ENCODE data around the gene PDE4B.

PDE4B gene

DNA sequence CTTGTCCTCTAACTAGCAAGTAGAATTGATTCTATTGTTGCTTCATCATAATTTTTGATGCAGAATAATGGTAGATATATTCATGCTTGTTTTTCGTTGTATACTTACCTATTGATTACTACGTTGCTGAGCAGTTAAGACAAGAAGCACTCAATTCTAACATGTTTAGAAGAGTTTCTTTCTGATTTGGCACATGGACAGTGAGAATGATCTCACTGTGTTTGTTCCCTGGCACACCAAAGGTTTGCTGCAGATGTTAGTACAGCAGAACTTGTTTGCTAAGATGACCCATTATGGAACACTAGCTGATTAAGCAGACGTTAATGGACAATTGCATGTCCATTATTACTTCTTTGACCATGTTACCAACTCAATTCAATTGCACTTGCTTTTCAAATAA lies 556.5 kb downstream of the PDE4B start:
- H3K4me3 ChIP-seq (ENCODE audit: low read length) = no peak overlapping the region
- TF ChIP-seq CTCF (conservative IDR thresholded peaks at IDR 0.05; ENCODE audit: low read length) = no peak
- peak; percentile 31 for DNase-seq (ENCODE audit: low read depth)

GRCh38 chr1:66350001-66350547 lies 557.4 kb downstream of the PDE4B start:
- H3K4me3 ChIP-seq (ENCODE audit: low read length) = peak overlapping the region; percentile 2; the same call in 1 of the 2 replicates
- DNase-seq (ENCODE audit: low read depth) = peak; percentile 44
- TF ChIP-seq CTCF (conservative IDR thresholded peaks at IDR 0.05; ENCODE audit: low read length) = no peak

DNA sequence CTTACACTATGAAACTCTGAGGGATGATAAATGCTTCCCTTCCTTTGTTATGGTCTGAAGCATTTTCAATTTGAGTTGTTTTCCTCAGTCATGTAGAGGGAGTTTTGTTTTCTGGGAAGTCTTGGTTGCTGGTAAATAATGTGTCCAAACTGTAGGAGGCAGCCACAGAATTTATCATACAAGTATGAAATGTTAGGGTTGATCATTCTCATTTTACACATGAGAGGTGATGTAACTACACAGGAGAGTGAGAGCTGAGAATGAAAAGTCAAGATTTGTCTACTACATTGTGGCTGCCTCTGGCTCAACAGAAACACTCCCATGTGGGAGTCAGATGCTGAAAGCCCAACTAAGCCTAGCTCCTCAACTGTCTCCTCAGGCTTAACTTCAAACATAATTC lies 558.8 kb downstream of the PDE4B start:
- peak; percentile 75 for DNase-seq (ENCODE audit: low read depth)
- H3K4me3 ChIP-seq (ENCODE audit: low read length) = no peak overlapping the region
- peak; percentile 24; the same call in 1 of the 2 replicates for TF ChIP-seq CTCF (conservative IDR thresholded peaks at IDR 0.05; ENCODE audit: low read length)

DNA sequence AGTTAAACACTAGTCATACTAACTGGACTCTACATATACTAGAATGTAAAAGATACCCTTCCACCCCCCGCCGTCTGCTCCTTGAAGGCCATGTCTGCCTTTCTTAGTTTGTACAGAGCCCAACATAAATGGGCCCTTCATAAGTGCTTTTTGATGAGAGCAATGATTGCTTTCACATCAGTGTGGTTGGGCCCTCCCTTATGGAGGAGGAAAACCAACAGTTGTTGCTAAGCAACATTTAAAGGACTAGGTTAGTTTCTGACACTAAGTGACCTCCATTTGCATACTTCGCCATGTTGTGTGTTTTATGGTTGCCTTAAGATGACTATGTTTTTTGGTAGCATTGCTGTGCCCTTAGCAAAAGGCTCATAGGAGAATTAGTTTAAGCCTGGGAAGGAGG lies 559.2 kb downstream of the PDE4B start:
- no peak for TF ChIP-seq CTCF (conservative IDR thresholded peaks at IDR 0.05; ENCODE audit: low read length)
- H3K4me3 ChIP-seq (ENCODE audit: low read length) = no peak overlapping the region
- no peak for DNase-seq (ENCODE audit: low read depth)

GRCh38 chr1:66352792-66353191 lies 560.1 kb downstream of the PDE4B start:
- peak; percentile 44 for DNase-seq (ENCODE audit: low read depth)
- TF ChIP-seq CTCF (conservative IDR thresholded peaks at IDR 0.05; ENCODE audit: low read length) = no peak
- H3K4me3 ChIP-seq (ENCODE audit: low read length) = no peak overlapping the region

GRCh38 chr1:66353257-66353656 lies 560.6 kb downstream of the PDE4B start:
- no peak for DNase-seq (ENCODE audit: low read depth)
- H3K4me3 ChIP-seq (ENCODE audit: low read length) = no peak overlapping the region
- no peak for TF ChIP-seq CTCF (conservative IDR thresholded peaks at IDR 0.05; ENCODE audit: low read length)

- TF ChIP-seq CTCF (conservative IDR thresholded peaks at IDR 0.05; ENCODE audit: low read length) = peak; percentile 23; the same call in 1 of the 2 replicates
- DNase-seq (ENCODE audit: low read depth) = peak; percentile 81
- peak overlapping the region; percentile 16 for H3K4me3 ChIP-seq (ENCODE audit: low read length)
These were observed 561.9 kb downstream of the PDE4B start for GRCh38 chr1:66354311-66355201.
